Neuronal stem cell (in vitro differentiated cells): ENCODE data around the gene AP1G1.

Experiments used
- DNase-seq: peaks from one replicate; pipeline ENCODE4 v3.0.0-alpha.2; 2013; ENCODE audit warnings: low spot score
- H2AFZ ChIP-seq: one replicate; pipeline ENCODE4 v1.6.1; 2013; ENCODE audit warnings: mild to moderate bottlenecking, low read length, inconsistent platforms
- H2AK5ac ChIP-seq: 2 replicates; pipeline ENCODE4 v1.6.1; 2013; ENCODE audit warnings: low read depth, mild to moderate bottlenecking, inconsistent platforms, low read length, moderate library complexity, mixed read lengths
- H2BK120ac ChIP-seq: 2 replicates; pipeline ENCODE4 v1.6.1; 2013; ENCODE audit warnings: low read depth, mild to moderate bottlenecking, inconsistent platforms, low read length, moderate library complexity, mixed read lengths
- H2BK12ac ChIP-seq: one replicate; pipeline ENCODE4 v1.6.1; 2013; ENCODE audit warnings: low read length, inconsistent platforms
- H2BK15ac ChIP-seq: 2 replicates; pipeline ENCODE4 v1.6.1; 2013; ENCODE audit warnings: mild to moderate bottlenecking, low read length, inconsistent platforms, mixed read lengths
- H2BK5ac ChIP-seq: one replicate; pipeline ENCODE4 v1.6.1; 2013; ENCODE audit warnings: inconsistent platforms, mild to moderate bottlenecking, low read length, moderate library complexity
- H3K14ac ChIP-seq: one replicate; pipeline ENCODE4 v1.6.1; 2013; ENCODE audit warnings: low read length, inconsistent platforms
- H3K18ac ChIP-seq: 2 replicates; pipeline ENCODE4 v1.6.1; 2013; ENCODE audit warnings: low read length, inconsistent platforms
- H3K23ac ChIP-seq: 2 replicates; pipeline ENCODE4 v1.6.1; 2013; ENCODE audit warnings: low read depth, mild to moderate bottlenecking, mixed read lengths, low read length, inconsistent platforms; ENCODE audit not compliant: poor library complexity
- H3K27ac ChIP-seq: replicated peaks from 3 replicates; pipeline ENCODE4 v1.5.1; 2013; ENCODE audit warnings: low read length, inconsistent platforms
- H3K27me3 ChIP-seq, 3 experiments: 2 replicates each; pipeline ENCODE4 v1.6.1; 2013; ENCODE audit warnings: low read length in 3 of 3, mild to moderate bottlenecking in 2 of 3, inconsistent platforms in 1 of 3, low read depth in 1 of 3, mixed read lengths in 1 of 3, moderate library complexity in 1 of 3; ENCODE audit not compliant: control insufficient read depth in 3 of 3, insufficient read depth in 3 of 3
- H3K36me3 ChIP-seq, 2 donors: replicated peaks in 1 of 2; 2 replicates each; pipeline ENCODE4 v1.6.1; 2013; ENCODE audit warnings: low read length in 2 of 2; ENCODE audit not compliant: control insufficient read depth in 2 of 2, insufficient read depth in 2 of 2
- H3K4ac ChIP-seq: 2 replicates; pipeline ENCODE4 v1.6.1; 2013; ENCODE audit warnings: inconsistent platforms, mild to moderate bottlenecking, low read length, moderate library complexity
- H3K4me1 ChIP-seq, 2 donors: 1 replicate in 1 of 2; 2 replicates in 1 of 2; pipeline ENCODE4 v1.6.1; 2013; ENCODE audit warnings: low read length in 2 of 2, low read depth in 1 of 2; ENCODE audit not compliant: control insufficient read depth in 2 of 2, insufficient read depth in 1 of 2
- H3K4me2 ChIP-seq: one replicate; pipeline ENCODE4 v1.6.1; 2013; ENCODE audit warnings: mild to moderate bottlenecking, low read length, inconsistent platforms; ENCODE audit not compliant: insufficient read depth, poor library complexity, severe bottlenecking
- H3K4me3 ChIP-seq, 2 donors: 2 replicates each; pipeline ENCODE4 v1.5.1; 2013; ENCODE audit warnings: low read length in 2 of 2, mild to moderate bottlenecking in 2 of 2, inconsistent platforms in 1 of 2, moderate library complexity in 1 of 2
- H3K79me1 ChIP-seq: one replicate; pipeline ENCODE4 v1.6.1; 2013; ENCODE audit warnings: low read depth, mild to moderate bottlenecking, inconsistent platforms, low read length, moderate library complexity
- H3K9ac ChIP-seq: one replicate; pipeline ENCODE4 v1.6.1; 2013; ENCODE audit warnings: mild to moderate bottlenecking, low read depth, low read length, inconsistent platforms; ENCODE audit not compliant: poor library complexity
- H3K9me3 ChIP-seq, 2 donors: replicated peaks in 1 of 2; 2 replicates each; pipeline versions ENCODE3 to v1.6.1; 2013; ENCODE audit warnings: low read length in 2 of 2, mild to moderate bottlenecking in 2 of 2, inconsistent platforms in 1 of 2, low read depth in 1 of 2, mixed read lengths in 1 of 2, moderate library complexity in 1 of 2; ENCODE audit not compliant: control insufficient read depth in 2 of 2, insufficient read depth in 1 of 2
- H4K8ac ChIP-seq: one replicate; pipeline ENCODE4 v1.6.1; 2013; ENCODE audit warnings: low read depth, mild to moderate bottlenecking, inconsistent platforms, low read length, moderate library complexity
- H4K91ac ChIP-seq: one replicate; pipeline ENCODE4 v1.6.1; 2013; ENCODE audit warnings: low read length, low read depth, mild to moderate bottlenecking, inconsistent platforms; ENCODE audit not compliant: poor library complexity
- WGBS, 2 donors: extraction: QIAGEN DNeasy Blood & Tissue Kit; methylation state at CpG; one replicate each; pipeline ENCODE4 v1.1.7; 2013; ENCODE audit warnings: missing lambda C conversion rate in 2 of 2, mixed read lengths in 1 of 2; ENCODE audit not compliant: insufficient read length in 2 of 2, insufficient replicate concordance in 1 of 2; ENCODE audit errors: extremely low coverage in 2 of 2; 5-methylcytosine and 5-hydroxymethylcytosine counted together

The AP1G1 gene

DNA sequence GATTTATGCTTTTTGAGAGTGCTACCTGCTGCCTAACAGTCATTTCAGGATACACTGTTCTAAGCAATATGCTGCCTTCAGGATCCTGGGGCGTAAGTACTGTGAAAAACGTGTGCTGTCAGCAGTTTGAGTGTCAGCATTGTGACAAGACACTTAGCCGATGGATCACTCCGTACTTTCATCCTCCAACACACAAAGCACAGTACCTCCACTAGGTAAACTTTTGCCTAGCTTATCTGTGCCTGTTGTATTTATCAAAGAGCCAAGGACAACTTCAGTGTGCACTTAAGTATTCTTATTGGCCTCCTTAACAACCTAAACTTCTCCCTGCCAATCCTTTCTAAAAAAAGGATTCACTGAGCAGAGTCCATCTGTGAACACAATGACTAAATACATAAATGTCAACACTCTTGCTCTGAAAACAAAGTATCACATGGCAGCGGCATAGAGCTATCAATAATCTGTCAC, 50.3 kb downstream of the AP1G1 start:
- H3K4me3 ChIP-seq = no peak overlapping the region
- H3K9me3 ChIP-seq = no peaks in the 10 kb centered on the region
- H3K27me3 ChIP-seq = no peaks in the 10 kb centered on the region
- H4K91ac ChIP-seq = no peak overlapping the region
- no peak overlapping the region for H3K23ac ChIP-seq
- no peak overlapping the region for H2BK12ac ChIP-seq
- no peak overlapping the region for H2AFZ ChIP-seq
- no peak for DNase-seq
- no peak overlapping the region for H3K27ac ChIP-seq
- H3K4me1 ChIP-seq = no peaks in the 10 kb centered on the region
- no peak overlapping the region for H4K8ac ChIP-seq
- H3K36me3 ChIP-seq = peaks cover 6 to 97% of the 10 kb centered on the region in 2 donors
- no peak overlapping the region for H2BK5ac ChIP-seq
- no peak overlapping the region for H3K18ac ChIP-seq
- no CpG with 5 or more reads among the region's 5 CpGs for WGBS, 2 donors
- H3K4me2 ChIP-seq = no peak overlapping the region
- no peaks in the 10 kb centered on the region for H3K79me1 ChIP-seq
- no peak overlapping the region for H2BK15ac ChIP-seq
- H2BK120ac ChIP-seq = no peak overlapping the region
- no peak overlapping the region for H3K9ac ChIP-seq
- no peak overlapping the region for H3K4ac ChIP-seq
- H3K14ac ChIP-seq = no peak overlapping the region
- no peak overlapping the region for H2AK5ac ChIP-seq

GRCh38 chr16:71754652-71755051, 54.0 kb downstream of the AP1G1 start:
- H3K4me2 ChIP-seq = no peak overlapping the region
- no peak for DNase-seq
- H3K4ac ChIP-seq = no peak overlapping the region
- H3K9ac ChIP-seq = no peak overlapping the region
- no CpG with 5 or more reads among the region's 2 CpGs for WGBS, 2 donors
- no peak overlapping the region for H2BK15ac ChIP-seq
- no peak overlapping the region for H2AK5ac ChIP-seq
- no peaks in the 10 kb centered on the region for H3K79me1 ChIP-seq
- H3K18ac ChIP-seq = no peak overlapping the region
- H3K4me1 ChIP-seq = no peaks in the 10 kb centered on the region
- H4K91ac ChIP-seq = no peak overlapping the region
- no peaks in the 10 kb centered on the region for H3K9me3 ChIP-seq
- no peak overlapping the region for H4K8ac ChIP-seq
- no peak overlapping the region for H2BK5ac ChIP-seq
- H2AFZ ChIP-seq = no peak overlapping the region
- no peak overlapping the region for H2BK12ac ChIP-seq
- peaks cover 7 to 96% of the 10 kb centered on the region in 2 donors for H3K36me3 ChIP-seq
- no peak overlapping the region for H3K4me3 ChIP-seq
- H3K23ac ChIP-seq = no peak overlapping the region
- no peak overlapping the region for H2BK120ac ChIP-seq
- no peak overlapping the region for H3K14ac ChIP-seq
- no peaks in the 10 kb centered on the region for H3K27me3 ChIP-seq
- no peak overlapping the region for H3K27ac ChIP-seq

DNA sequence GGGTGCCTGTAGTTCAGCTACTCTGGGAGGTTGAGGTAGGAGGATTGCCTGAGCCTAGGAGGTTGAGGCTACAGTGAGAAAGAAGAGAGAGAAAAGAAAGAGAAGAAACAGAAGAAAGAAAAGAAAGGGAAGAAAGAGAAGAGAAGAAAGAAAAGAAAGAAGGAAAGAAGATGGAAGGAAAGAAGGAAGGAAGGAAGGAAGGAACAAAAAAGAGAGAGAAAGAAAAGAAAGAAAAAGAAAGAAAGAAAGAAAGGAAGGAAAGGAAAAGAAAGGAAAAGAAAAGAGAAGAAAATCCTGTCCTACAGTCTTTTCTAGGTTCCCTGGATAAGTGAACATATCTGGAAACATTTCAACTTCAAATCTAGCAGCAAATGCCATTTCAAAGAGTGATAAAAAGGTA, 54.5 kb downstream of the AP1G1 start:
- H3K9ac ChIP-seq = no peak overlapping the region
- no peak overlapping the region for H3K4me3 ChIP-seq
- H3K27me3 ChIP-seq = no peaks in the 10 kb centered on the region
- no peak overlapping the region for H3K23ac ChIP-seq
- no peaks in the 10 kb centered on the region for H3K79me1 ChIP-seq
- no peak overlapping the region for H2BK12ac ChIP-seq
- no peaks in the 10 kb centered on the region for H3K4me1 ChIP-seq
- no peak overlapping the region for H3K4ac ChIP-seq
- no peak overlapping the region for H3K27ac ChIP-seq
- peaks cover 7 to 97% of the 10 kb centered on the region in 2 donors for H3K36me3 ChIP-seq
- no peak overlapping the region for H3K4me2 ChIP-seq
- H2BK120ac ChIP-seq = no peak overlapping the region
- no peak for DNase-seq
- H2AFZ ChIP-seq = no peak overlapping the region
- H3K9me3 ChIP-seq = no peaks in the 10 kb centered on the region
- no peak overlapping the region for H2BK15ac ChIP-seq
- H2BK5ac ChIP-seq = no peak overlapping the region
- H3K14ac ChIP-seq = no peak overlapping the region
- H3K18ac ChIP-seq = no peak overlapping the region
- no peak overlapping the region for H4K8ac ChIP-seq
- H2AK5ac ChIP-seq = no peak overlapping the region
- H4K91ac ChIP-seq = no peak overlapping the region

- no CpG with 5 or more reads among the region's 4 CpGs for WGBS, 2 donors
Measured at GRCh38 chr16:71748226-71748625, 60.4 kb downstream of the AP1G1 start.

More at GRCh38 chr16:71748226-71748625, 60.4 kb downstream of the AP1G1 start:
- Histone ChIP-seq H3K14ac (no peak overlapping the region), H2AK5ac (no peak overlapping the region), H3K9me3 (no peaks in the 10 kb centered on the region), H3K27ac (no peak overlapping the region), H2BK5ac (no peak overlapping the region), H3K27me3 (no peaks in the 10 kb centered on the region), H4K91ac (no peak overlapping the region), H3K4me3 (no peak overlapping the region), H2BK12ac (no peak overlapping the region), H3K23ac (no peak overlapping the region), H3K4ac (no peak overlapping the region), H3K4me2 (no peak overlapping the region), H3K18ac (no peak overlapping the region), H3K36me3 (peaks cover 13 to 96% of the 10 kb centered on the region in 2 donors), H4K8ac (no peak overlapping the region), H3K4me1 (no peaks in the 10 kb centered on the region), H3K79me1 (no peaks in the 10 kb centered on the region), H2BK15ac (no peak overlapping the region), H2BK120ac (no peak overlapping the region), H2AFZ (no peak overlapping the region), H3K9ac (no peak overlapping the region)
- DNase-seq = no peak
